AG04449 (cell line): ENCODE data around the gene APLP2.

Experiments used
- CTCF ChIA-PET: fragments of 350-600 bp; formaldehyde crosslinking; extraction: SDS; loops from one replicate; lab custom pipeline; 2021; ENCODE audit warnings: antibody characterized with exemption; lab: Yijun Ruan, JAX
- POLR2A ChIA-PET: fragments of 400-600, 350-600 bp; formaldehyde crosslinking; extraction: SDS; loops from one replicate; lab custom pipeline; 2020; ENCODE audit warnings: antibody characterized with exemption, inconsistent platforms; lab: Yijun Ruan, JAX
- DNase-seq: peaks from one replicate; pipeline ENCODE4 v3.0.0-alpha.2; 2010; ENCODE audit warnings: low read depth, low spot score
- H3K4me3 ChIP-seq: 2 replicates; pipeline ENCODE4 v1.5.1; 2011; ENCODE audit warnings: low read depth, mild to moderate bottlenecking, control low read depth, low read length
- CTCF ChIP-seq: IDR thresholded peaks from one replicate; pipeline ENCODE4 v1.5.1; 2011; ENCODE audit warnings: mild to moderate bottlenecking, moderate library complexity, low read length, control low read depth, inconsistent platforms; ENCODE audit not compliant: insufficient read depth; ENCODE audit errors: missing control alignments

Gene APLP2

DNA sequence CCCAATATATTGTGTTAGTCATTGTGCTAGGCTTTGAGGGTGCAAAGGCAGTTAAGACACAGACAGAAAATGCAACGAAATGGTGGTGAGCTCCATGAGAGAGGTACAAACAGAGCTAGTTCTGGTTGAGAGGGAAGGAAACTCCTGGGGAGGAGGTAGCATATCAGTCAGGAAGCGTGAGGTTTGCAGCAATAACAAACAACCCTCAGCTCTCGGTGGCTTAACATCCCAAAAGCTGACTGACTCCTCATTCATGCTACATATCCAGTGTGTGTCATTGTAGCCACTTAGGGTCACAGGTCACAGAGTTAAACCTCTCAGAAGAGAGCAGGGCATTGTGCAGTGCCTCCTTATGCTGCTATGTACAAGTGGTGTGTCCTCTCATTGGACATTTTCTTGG is 88.1 kb downstream of the APLP2 start:
- CTCF ChIA-PET = no interaction called here
- H3K4me3 ChIP-seq = no peak overlapping the region
- DNase-seq = no peak
- POLR2A ChIA-PET = no interaction called here
- no peak for TF ChIP-seq CTCF

DNA sequence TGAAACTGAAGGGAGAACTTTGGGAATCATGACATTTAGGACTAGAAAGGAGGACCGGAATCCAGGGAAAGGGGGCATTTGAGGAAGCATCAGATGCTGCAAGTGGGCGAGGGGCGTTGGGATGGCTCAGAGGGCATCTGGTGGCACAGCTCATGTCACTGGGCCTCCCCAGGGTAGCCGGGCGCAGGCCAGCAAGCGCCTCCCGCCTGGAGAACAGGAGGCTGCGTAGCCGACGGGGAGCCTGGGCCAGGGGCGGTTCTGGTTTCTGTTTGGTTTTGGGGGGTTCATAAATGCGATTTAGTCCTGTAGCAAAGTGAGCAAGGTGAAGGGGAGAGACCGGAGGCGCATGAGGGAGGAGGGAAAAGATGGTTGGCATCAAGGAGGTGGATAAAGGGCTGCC is 89.4 kb downstream of the APLP2 start:
- no peak for DNase-seq
- POLR2A ChIA-PET = no interaction called here
- no peak overlapping the region for H3K4me3 ChIP-seq
- CTCF ChIA-PET = no interaction called here
- no peak for TF ChIP-seq CTCF

DNA sequence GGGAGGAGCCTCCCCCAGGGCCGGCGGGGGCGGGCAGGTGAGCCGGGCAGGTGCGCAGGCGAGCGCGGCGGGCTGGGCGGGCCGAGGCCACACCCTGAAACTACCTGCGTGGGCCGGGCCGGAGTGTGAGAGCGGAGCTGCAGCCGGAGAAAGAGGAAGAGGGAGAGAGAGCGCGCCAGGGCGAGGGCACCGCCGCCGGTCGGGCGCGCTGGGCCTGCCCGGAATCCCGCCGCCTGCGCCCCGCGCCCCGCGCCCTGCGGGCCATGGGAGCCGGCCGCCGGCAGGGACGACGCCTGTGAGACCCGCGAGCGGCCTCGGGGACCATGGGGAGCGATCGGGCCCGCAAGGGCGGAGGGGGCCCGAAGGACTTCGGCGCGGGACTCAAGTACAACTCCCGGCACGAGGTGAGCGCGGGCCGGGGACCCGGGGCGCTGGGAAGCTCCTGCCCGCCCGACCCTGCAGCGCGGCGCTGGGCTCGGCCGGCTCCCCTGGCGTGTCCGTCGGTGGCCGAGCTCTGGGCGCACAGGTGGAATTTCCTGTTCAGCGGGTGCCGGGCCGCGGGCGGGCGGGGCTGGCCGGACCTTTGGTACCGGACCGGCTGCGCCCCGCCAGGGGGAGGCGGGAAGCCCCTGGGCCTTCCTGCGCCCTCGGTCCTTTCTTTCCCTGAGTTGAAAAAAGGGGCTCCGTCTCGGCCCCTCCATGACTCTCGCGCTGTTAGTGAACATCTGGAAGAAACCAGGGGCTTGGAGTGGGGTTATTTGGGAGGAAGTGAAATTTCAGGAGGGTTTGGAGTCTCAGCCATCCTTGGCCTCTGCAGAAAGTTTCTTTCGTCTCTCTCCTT is 90.2 kb downstream of the APLP2 start, which contains the start of gene ST14:
Gene ST14, plus strand, starts transcription at position 126 of the 841 bp plus-strand sequence. Its CDS starts 198 bp downstream, at position 324.
- no peak for TF ChIP-seq CTCF
- H3K4me3 ChIP-seq = no peak within 1 kb of the TSS
- ChIA-PET POLR2A (no interaction called here), CTCF (no interaction called here)
- DNase-seq = no peak

DNA sequence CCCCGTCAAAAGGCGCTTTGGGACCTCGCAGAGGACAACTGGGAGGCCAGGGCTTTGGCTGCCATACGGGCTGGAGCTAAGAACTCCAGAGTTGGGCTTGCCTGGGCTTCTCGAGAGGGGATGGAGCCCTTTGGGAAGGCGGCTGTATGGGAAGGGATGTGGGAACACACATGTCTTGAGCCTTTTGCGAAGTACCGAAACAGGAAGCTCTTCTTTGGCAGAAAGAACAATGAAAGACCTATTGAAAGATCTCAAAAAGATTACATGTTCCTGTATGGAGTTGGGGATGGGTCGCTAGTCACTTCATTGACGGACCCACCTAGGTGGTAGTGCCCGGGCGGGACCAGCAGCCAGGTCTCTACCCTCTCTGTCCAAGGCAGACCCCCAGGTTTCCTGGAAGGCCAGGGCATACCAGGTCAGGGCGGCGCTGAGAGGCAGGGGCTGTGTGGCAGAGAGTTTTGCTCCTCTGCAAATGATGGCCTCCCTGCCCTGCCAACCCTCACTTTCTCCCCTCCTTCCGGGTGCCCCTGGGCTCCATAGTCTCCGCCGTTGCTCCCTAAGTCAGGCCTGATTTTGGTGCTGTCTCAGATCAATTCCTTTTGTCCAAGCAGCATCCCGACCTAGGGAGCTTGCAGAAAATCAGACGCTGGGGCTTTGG is 90.9 kb downstream of the APLP2 start:
- no peak overlapping the region for H3K4me3 ChIP-seq

GRCh38 chr11:130161441-130162145 is 91.9 kb downstream of the APLP2 start:
- POLR2A ChIA-PET = no interaction called here

More for the DNA sequence above, 90.9 kb downstream of the APLP2 start:
- no peak for TF ChIP-seq CTCF
- no peak for DNase-seq
- ChIA-PET CTCF (no interaction called here), POLR2A (no interaction called here)

More at GRCh38 chr11:130161441-130162145, 91.9 kb downstream of the APLP2 start:
- DNase-seq = no peak
- CTCF ChIA-PET = interaction anchor here (0.9 kb wide), 1 partner anchor 16 kb away, joined by 3 read pairs; no protein-coding TSS in a partner anchor
- H3K4me3 ChIP-seq = no peak overlapping the region
- no peak for TF ChIP-seq CTCF
